PC-3 (cell line): Measurements from ENCODE around the gene KXD1.
"Not testable (repeated sequence)": the region's sequence is repeated elsewhere in the genome, so short reads cannot be mapped to it uniquely, and the experiment has no call there.

Experiments
- CTCF ChIP-seq: fragments of 300-600 bp; sonication (generic); conservative IDR thresholded peaks from 2 replicates; pipeline ENCODE4 v1.5.1; 2017; ENCODE audit warnings: antibody characterized with exemption, low read depth, mild to moderate bottlenecking, low read length
- EZH2phosphoT487 ChIP-seq: fragments of 300-600 bp; sonication (generic); IDR thresholded peaks from 2 replicates; pipeline ENCODE4 v1.6.1; 2018; ENCODE audit warnings: mild to moderate bottlenecking, antibody characterized with exemption, low read length, borderline replicate concordance

- not testable (repeated sequence) for TF ChIP-seq EZH2phosphoT487, CTCF
Measured at GRCh38 chr19:18540200-18540599, 17.5 kb upstream of the KXD1 start.
